Hematopoietic multipotent progenitor cell (in vitro differentiated cells): Measurements from ENCODE around the gene MARK1. TPM values are rescaled to one million over a fixed set of nuclear protein-coding genes. Genes with fewer than 3 reads are reported as not detected.

Experiments
- DNase-seq, 3 donors: peaks; one replicate each; pipeline ENCODE4 v3.0.0-alpha.2; 2011 to 2015; ENCODE audit warnings: low read depth in 2 of 3, low spot score in 2 of 3
- total RNA-seq: library from RNA; depleted of rRNA; stranded (reverse); fragments of >200 nt; gene quantifications from one replicate; pipeline ENCODE4 v1.2.3, GENCODE V29; 2012

The MARK1 gene
- total RNA-seq, 1 donor: not detected

- DNase-seq: peak in 1 of 3 donors; percentile 19
These were observed 954 bp downstream of the MARK1 start for GRCh38 chr1:220528679-220529501.

- no peak for DNase-seq
These were observed 1.6 kb downstream of the MARK1 start for GRCh38 chr1:220529521-220530020.

- DNase-seq: no peak
These were observed 5.7 kb downstream of the MARK1 start for GRCh38 chr1:220533504-220534109.

GRCh38 chr1:220544901-220545303 lies 17.0 kb downstream of the MARK1 start:
- DNase-seq: no peak

GRCh38 chr1:220550811-220551399 lies 23.0 kb downstream of the MARK1 start:
- no peak for DNase-seq

- no peak for DNase-seq
These were observed 23.8 kb downstream of the MARK1 start for GRCh38 chr1:220551718-220552117.

GRCh38 chr1:220552672-220553260 lies 24.8 kb downstream of the MARK1 start:
- no peak for DNase-seq

GRCh38 chr1:220556641-220557040 lies 28.7 kb downstream of the MARK1 start:
- DNase-seq: no peak

- no peak for DNase-seq
These were observed 35.6 kb downstream of the MARK1 start for GRCh38 chr1:220563564-220563963.

GRCh38 chr1:220564216-220564615 lies 36.3 kb downstream of the MARK1 start:
- DNase-seq: no peak

- DNase-seq: no peak
These were observed 37.7 kb downstream of the MARK1 start for GRCh38 chr1:220565670-220566069.

- DNase-seq: no peak
These were observed 38.9 kb downstream of the MARK1 start for GRCh38 chr1:220566869-220567268.

- DNase-seq: no peak
These were observed 44.5 kb downstream of the MARK1 start for GRCh38 chr1:220572416-220572815.

GRCh38 chr1:220573836-220574235 lies 45.9 kb downstream of the MARK1 start:
- no peak for DNase-seq

- no peak for DNase-seq
These were observed 48.0 kb downstream of the MARK1 start for GRCh38 chr1:220575718-220576497.

- no peak for DNase-seq
These were observed 50.0 kb downstream of the MARK1 start for GRCh38 chr1:220577926-220578325.

GRCh38 chr1:220579317-220579716 lies 51.4 kb downstream of the MARK1 start:
- DNase-seq: no peak

- no peak for DNase-seq
These were observed 64.8 kb downstream of the MARK1 start for GRCh38 chr1:220592714-220593113.

- DNase-seq: no peak
These were observed 66.4 kb downstream of the MARK1 start for GRCh38 chr1:220594356-220594755.

GRCh38 chr1:220595179-220595578 lies 67.2 kb downstream of the MARK1 start:
- DNase-seq: no peak

- DNase-seq: no peak
These were observed 77.0 kb downstream of the MARK1 start for GRCh38 chr1:220604926-220605325.
